Retina (tissue), 1 donor: ENCODE data around the gene RGS10.

Experiments
- DNase-seq: peaks from one replicate; pipeline ENCODE4 v3.0.0-alpha.2; 2016

Gene RGS10

DNA sequence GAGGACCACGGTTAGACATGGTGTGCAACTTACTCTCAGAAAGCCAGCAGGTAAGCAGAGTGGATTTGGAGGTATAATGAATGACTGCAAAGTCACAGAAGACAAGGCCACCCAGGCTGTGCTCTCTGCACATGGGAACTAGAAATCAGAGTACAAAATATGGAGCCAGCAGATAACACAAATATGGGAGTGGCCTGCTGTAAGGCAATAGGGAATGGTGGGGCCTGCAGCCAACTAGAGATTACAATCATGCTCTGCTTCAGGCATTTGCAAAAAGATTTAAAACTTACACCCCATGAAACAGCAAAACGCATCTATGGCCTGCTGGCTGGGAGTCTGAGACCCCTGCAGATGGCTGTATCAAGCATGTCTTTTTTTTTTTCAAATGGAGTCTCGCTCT lies 47.0 kb downstream of the RGS10 start:
- DNase-seq = no peak

DNA sequence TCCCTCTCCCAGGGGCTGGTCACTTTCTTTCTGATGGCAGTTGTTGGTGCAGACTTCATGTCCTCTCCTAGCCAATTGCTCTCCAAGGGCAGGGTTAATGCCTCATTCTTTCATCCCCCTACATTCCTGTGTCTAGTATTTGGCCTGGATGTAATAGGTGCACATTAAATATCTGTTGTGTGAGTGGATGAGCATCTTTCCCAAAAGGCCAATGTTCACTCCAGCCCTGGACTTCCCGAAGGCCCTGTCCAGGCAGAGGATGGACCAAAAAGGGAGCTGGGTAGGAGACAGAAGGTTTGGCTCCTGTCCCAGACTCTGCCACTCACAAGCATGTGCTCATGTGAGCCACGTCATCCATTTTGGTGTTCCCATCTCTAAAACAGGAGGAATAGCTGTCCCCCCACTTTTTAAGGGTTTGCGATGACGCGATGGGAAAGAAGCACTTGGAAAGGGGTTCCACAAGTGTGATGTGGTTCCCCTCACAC lies 47.5 kb downstream of the RGS10 start:
- DNase-seq = no peak

DNA sequence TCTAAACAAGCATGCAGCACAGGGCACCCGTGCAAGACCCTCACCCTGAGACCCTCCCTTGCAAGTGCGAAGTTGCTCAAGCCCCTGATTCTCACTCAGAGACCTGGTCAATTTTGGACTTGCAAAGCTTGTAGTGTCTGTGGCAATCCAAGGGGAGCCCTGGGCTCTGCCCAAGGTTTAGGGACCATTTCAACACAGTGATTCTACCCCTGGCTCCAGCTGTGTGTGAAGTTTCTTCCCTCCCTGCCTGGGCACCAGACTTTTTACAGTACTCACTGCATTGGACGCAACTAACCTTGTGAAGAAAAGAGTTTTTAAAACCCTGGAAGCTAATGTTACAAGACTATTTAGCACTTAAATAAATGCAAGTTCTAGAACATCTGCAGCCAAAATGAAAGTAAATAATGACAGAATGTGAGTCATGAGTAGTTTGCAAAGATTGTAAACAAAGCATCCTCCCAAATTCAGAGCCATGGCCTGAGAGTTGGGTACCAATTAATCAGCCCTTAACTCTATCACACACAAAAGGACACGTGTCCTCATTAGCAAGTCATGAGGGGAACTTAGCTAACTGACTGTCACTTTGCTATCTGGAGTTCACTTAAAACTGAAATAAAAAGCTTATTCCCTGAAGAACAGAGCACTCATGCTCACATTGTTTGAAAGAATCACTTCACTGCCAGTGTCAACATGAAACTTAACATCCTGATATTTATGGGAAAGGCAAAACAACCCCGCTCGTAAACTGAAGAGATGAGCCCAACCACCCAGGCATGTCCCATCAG lies 48.1 kb downstream of the RGS10 start:
- DNase-seq = no peak

DNA sequence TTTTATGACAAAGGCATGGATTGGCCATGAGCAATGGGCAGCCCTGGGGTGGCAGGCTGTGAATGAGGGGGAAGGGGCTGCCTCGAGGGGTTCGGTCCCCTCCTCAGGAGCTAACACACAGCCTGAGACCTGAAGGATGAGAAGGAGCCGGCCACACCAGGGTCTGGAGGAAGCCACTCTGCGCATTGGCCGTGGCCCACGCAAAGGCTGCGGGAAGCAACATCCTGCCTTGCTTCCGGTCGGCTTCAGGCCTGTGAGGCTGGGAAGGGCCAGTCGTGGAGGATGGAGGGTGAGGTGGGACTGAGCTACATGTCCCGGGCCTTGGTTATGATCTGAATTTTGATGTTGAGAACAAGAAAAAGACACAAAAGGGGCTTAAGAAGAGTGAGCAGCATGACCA lies 49.4 kb downstream of the RGS10 start:
- no peak for DNase-seq

DNA sequence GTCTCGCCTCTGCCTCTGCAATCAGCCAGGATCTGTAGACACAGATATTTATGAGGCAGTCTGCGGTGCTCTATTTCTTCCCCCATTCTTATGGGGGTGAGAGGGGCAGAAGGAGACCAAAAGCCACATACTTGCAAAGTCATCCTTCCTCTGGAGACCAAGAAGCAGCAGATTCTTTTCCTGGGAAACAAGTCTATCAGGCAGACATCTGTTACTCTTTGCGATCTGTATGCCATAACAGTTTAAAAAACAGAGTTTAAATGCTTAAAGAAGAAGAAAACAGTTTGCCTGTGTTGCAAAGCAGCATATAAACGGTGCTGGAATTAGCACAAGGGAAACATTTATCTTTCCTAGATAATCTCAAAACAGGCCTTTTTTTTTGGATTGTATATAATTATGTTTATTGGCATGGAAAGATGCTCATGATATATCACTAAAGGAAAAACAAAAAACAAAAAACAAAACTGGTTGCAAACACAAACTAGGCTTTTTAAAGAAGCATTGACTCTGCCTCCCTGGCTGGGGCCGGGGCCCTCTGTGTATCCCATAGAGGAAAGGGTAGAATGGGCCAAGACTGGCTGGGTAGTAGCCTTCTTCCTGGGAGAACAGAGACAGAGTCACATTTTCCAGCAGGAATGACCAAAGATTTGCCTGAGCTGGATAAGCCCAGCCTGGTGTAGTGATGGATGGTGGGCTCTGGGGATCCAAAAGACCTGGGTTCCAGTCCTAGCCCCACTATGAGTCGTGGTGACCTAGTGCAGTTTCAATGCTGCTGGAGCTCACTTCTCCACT lies 50.4 kb downstream of the RGS10 start:
- DNase-seq = no peak

DNA sequence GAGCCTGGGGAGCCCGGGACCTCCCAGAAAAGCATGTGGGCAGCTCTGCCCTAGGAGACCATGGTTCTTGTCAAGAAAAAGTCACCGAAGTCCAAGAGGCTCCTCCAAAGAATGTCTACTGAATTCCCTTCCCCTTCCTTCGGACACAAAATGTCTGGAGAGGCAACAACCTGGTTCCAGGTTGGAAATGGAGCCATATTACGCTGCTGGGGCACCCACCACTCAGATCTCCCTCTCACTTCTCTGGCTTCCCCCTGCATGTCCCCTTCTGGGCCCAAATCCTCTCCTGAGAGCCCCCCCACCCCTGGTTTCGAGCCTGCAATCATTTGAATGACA lies 52.6 kb downstream of the RGS10 start:
- no peak for DNase-seq

DNA sequence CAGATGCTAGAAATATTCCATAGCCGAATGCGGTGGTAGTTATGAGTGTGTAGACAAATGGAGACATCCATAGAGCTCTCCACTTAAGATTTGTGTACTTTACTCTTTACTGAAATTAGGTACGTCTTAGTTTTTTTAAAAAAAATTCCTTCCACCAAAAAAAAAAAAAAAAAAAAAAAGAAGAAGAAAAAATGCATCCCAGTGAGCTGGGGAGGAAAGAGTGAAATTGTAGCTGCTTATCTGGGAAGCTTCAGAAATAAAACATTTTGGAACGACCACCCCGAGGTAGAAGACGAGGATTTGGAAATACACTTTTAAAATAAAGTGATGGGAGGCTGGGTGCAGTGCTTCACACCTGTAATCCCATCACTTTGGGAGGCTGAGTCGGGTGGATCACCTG lies 53.8 kb downstream of the RGS10 start:
- no peak for DNase-seq

DNA sequence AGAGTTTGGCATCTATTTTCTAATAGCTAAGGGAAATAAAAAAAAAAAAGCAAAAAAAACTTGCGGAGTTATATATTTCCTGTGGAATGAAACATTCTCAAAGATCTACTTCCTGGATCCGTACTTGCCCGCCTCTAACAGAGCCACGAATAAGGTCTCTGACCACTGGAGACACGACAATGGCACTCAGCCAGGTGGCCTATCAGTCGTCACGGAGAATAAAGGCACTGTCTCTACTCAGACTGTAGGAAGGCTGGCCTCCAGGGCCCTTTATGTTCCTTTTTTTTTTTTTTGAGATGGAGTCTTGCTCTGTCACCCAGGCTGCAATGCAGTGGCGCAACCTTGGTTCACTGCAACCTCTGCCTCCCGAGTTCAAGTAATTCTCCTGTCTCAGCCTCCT lies 58.7 kb downstream of the RGS10 start:
- DNase-seq = no peak

DNA sequence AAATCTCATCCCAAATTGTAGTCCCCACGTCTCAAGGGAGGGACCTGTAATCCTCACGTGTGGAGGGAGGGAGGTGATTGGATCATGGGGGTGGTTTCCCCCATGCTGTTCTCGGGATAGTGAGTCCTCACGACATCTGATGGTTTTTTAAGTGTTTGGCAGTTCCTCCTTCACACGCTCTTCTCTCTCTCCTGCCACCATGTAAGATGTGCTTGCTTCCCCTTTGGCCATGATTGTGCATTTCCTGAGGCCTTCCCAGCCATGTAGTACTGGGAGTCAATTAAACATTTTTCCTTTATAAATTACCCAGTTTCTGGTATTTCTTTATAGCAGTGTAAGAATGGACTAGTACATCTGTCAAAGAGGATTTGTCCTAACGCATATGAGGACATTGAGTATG lies 59.5 kb downstream of the RGS10 start:
- DNase-seq = no peak

DNA sequence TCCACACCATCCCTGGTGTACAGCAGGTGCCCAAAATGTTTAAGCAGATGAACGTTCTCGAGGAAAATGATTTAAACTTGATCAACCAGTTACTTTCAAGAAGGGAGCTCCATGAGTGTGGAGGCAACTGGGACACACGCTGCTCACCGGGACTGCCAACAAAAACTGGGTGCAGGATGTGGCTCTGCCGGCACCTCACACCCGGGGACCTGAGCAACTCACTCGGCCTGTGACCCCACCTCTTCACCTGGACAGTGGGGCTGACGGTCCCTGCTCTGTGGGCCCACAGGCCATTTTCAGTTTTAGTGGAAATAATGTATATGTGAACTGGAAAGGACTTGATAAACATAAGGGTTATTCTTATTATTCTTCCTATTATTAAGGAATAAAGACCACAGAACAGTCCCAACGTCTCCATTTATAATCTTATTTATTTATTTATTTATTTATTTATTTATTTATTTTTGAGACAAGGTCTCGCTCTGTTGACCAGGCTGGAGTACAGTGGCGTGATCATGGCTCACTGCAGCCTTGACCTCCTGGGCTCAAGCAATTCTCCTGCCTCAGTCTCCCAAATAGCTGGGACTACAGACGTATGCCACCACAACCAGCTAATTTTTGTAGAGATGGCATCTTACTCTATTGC lies 60.6 kb downstream of the RGS10 start:
- no peak for DNase-seq

DNA sequence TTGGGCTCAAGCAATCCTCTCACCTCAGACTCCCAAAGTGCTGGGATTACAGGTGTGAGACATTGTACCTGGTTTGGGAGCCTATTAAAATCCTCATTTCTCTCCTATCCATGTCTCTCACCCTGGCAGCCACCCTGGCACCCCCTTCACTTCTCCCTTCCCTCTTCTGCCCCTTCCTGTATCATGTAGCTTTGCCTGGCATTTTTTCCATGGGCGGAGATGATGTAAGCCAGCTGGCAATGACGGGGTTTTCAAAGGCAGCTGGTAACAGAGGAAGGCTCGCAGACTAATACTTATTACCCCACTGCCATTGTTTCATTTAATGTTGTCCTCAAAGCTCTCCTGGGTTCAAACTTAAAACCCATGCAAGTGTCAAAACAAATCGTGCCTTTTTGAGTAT lies 61.9 kb downstream of the RGS10 start:
- no peak for DNase-seq

DNA sequence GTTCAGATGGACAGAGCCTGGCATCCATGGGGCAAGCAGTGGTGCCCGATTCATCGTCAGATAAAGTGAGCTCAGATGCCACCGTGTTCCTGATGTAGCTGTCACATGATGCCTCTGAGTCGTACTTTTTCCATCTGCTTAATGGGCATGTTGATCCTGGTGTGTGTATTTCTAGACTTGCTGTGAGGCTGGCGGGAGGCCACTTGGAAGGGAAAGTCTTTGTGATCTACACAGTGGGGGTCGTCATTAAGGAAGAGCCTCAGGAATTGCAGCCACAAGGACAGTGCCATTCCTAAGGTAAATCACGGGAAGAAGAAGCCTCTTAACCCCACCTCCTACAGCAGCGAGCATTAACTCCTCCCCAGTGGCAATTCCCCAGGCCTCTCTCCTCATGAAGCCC lies 63.0 kb downstream of the RGS10 start:
- no peak for DNase-seq

DNA sequence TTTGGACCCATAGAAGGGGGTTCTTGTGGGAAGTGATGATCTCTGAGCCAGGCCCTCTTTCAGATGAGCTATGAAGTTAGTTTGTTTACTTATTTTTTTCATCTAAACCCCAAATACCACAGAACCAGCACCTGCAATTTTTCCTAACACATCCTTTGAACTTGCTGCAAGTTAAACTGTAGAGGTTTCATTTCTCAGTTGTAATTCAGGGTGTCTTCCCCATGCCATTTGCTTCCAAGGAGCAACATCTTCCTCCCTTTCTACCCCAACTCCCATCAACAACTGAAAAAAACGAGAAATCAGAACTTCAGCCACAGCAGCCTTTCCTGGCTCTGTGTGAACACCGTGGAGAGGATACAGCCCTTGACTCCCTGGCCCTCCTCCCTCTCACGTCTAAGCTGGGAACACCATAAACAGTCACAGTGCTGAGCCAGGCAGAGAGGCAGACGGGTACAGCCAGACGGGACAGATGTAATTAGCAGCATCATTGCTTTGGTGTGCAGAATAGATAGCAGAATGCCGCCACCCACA lies 63.6 kb downstream of the RGS10 start:
- DNase-seq = no peak

DNA sequence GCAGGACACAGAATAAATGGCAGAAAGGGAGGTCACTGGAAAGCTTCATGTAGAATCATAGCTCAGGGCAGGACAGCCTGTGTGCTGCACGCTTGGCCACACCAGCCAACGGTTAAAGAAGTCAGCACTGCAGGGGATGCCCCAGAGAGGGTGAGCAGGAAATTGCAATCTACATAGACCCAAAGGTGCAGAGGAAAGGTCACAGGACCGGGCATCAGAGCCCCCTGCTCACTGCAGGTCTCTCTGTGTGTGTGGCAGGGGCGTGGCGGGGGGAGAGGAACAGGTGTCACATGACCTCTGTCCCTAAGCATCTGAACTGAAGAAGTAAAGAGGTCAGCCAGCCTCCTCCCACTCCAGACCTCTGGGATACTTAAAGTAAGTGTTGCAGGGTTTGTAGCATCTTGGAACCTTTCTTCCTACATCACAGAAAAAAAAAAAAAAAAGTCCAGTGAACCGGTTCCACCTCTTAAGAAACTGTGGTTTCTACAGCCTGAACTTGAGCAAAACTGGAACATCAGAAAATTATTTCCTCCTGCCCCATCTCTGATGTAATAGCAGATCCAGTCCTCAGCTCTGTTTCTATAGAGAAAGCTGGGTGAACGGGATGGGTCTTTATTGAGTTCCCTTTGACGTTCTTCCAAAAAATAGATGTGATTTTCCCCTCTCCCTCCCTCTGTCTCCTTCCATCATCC lies 64.3 kb downstream of the RGS10 start:
- no peak for DNase-seq

DNA sequence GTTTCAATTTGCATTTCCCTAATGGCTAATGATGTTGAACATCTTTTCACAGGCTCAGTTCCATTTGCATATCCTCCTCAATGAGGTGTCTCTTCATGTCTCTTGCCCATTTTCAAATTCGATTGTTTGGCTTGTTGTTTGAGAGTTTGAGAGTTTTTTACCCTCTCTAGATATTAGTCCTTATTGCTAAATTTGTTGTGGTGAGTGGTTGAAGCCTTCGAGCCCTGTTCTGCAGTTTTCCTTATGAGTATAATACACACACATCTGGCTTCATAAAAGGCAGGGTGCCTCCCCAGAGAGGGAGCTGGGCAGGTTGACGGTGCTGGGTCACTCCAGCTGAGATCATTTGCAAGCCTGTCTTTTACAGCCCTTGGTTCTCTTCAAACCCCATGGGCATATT lies 65.1 kb downstream of the RGS10 start:
- DNase-seq = no peak

DNA sequence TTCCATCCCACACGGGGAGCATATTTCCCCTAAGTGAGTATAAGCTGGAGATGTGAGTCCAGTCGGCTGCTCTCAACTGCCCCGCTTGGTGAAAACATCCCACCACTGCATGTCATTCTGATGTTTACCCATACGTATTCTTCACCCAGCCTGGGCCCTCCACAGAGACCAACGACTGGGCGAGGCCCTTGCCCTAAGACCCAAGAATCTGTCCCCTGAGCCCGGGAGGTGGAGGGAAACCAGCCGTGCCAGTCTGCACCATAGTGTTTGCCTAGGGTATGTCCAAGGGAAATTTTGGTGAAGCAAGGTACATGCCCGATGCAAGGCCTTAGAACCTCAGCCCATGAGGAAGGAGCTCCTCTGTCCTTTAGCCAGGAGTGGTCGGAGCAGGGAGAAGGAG lies 67.9 kb downstream of the RGS10 start:
- DNase-seq = no peak

DNA sequence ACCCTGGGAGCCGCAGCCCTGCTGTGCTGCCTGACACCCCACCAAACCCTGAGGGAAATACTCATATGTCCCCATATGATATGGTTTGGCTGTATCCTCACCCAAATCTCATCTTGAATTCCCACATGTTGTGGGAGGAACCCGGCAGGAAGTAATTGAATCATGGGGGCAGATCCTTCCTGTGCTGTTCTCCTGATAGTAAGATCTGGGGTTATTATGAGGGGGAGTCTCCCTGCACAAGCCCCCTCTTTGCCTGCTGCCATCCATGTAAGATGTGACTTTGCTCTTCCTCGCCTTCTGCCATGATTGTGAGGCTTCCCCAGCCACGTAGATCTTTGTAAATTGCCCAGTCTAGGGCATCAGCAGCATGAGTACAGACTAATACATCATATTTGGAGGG lies 68.7 kb downstream of the RGS10 start:
- DNase-seq = no peak

DNA sequence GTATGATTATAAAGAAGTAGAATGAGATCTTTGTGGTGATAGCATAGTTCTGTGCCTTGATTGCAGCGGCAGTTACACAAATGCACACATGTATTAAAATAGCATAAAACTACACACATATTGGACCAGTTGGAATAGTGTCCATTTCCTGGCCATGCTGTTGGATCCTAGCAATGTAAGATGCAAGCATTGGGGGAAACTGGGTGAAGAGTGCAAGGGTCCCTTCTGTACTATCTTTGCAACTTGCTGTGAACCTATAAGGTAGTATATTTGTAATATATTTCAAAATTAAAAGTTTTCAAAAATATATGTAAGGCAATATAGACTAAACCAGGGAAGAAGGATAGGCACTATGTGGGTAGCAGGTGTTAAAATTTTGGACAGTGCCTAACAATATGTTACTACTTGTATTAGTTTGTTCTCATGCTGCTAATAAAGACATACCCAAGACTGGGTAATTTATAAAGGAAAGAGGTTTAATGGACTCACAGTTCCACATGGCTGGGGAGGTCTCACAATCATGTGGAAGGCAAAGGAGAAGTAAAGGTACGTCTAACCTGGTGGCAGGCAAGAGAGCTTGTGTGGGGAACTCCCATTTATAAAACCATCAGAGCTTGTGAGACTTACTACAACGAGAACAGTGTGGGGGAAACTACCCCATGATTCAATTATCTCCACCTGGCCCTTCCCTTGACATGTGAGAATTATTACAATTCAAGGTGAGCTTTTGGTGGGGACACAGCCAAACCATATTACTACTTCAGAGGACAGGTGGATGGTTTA lies 71.4 kb downstream of the RGS10 start:
- no peak for DNase-seq

DNA sequence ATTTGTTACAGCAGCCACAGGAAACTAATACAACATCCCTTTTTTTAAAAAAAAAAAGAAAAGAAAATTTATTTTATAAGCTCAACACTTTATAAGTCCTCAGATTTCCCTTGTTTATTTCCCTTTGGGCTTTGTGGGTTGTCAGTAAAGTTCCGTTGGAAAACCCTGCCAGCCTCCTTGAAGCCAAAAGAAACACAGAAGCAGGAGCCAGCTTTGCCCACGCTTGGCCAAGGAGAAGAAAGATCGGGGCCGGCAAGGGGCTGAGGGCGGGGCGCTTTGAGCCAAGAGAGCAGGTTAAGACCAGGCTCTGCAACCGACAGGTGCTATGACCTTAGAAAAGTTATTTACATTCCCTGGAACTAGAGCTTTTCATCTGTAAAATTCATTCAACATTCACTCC lies 72.7 kb downstream of the RGS10 start:
- DNase-seq = no peak

DNA sequence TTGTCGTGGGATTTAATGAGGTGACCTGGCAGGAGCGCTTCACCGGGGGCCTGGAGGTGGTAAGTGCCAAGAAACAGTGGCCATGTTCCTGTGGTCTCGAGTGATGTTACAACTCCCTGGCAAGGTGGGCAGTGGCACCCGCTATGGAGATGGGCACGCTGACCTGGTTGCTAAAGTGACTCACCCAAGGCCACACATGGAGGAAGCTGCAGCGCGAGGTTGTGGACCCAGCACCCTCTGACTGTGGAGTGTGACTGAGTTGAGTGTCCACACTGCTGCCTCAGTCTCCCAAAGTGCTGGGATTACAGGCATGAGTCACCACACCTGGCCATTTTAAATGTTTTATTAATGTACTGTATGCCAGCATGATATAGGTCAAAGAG lies 73.2 kb downstream of the RGS10 start:
- DNase-seq = no peak

DNA sequence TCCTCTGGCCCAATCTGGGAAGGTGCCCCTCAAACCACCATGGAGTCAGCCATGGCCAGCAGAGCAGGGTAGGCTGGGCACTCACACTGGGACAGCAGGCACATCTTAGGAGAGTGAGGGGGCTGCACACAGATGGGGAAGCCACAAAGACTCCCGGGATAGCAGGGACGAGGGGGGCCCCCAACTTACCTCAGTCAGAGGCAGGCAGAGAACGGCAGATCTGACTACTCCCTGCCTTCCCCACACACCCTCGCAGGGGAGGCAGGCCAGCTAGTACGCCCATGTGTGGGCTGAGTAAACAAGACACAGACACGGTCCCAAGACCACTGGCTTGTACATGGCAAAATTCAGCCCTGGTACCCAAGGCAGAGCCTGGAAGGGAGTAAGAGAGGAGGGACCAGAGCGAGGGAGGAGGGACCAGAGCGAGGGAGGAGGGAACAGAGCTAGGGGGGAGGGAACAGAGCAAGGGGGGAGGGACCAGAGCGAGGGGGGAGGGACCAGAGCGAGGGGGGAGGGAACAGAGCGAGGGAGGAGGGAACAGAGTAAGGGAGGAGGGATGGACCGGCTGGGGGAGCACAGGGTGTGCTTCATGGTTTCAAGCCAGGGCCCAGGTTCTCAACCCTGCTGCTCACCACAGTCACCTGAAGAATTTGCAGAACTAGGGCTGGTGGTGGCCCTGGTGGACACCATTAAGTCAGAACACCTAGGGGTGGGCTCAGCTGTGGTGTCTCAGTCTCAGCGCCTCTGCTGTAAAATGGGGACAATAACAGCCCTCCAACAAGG lies 73.8 kb downstream of the RGS10 start:
- DNase-seq = no peak

DNA sequence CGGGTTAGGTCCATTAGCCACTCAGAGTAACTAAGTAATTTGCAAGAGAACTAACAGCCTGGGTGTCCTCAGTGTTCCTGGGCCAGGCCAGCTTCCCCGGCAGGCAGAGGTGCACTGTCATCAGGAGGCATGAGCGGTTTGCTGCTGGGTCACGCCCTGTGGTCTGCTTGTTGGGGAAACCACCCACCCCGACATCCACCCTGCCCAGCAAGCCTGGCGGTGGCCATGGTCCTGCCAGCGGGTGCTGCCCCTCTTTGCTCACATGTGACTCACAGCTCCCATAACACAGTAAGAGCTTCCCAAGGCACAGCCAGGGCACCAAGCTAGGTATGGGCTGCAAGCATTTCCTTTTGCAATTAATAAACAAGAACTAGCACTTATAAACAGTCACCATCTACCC lies 75.9 kb downstream of the RGS10 start:
- no peak for DNase-seq
